ENCODE results near the gene PRKCG.

Gene PRKCG

GRCh38 chr19:53900191-53900860 is 18.3 kb downstream of the PRKCG start:
- FAIRE-seq, result no peak

GRCh38 chr19:53903055-53903680 is 21.2 kb downstream of the PRKCG start:
- no peak for FAIRE-seq

- no peak for FAIRE-seq
These were observed 22.9 kb downstream of the PRKCG start for GRCh38 chr19:53904909-53905308.

GRCh38 chr19:53905787-53906186 is 23.8 kb downstream of the PRKCG start:
- no peak for FAIRE-seq

GRCh38 chr19:53906211-53907192 is 24.5 kb downstream of the PRKCG start:
- no peak for FAIRE-seq

- FAIRE-seq, result no peak
These were observed 25.2 kb downstream of the PRKCG start for GRCh38 chr19:53907193-53907581.

GRCh38 chr19:53907690-53908089 is 25.7 kb downstream of the PRKCG start:
- FAIRE-seq, result no peak

GRCh38 chr19:53908106-53908934 is 26.3 kb downstream of the PRKCG start:
- no peak for FAIRE-seq

GRCh38 chr19:53908935-53909415 is 27.0 kb downstream of the PRKCG start, which contains the start of gene CACNG7:
CACNG7 (plus strand) TSS chr19:53909278; CDS start chr19:53912832, 3,554 bp downstream.
- no peak for FAIRE-seq

GRCh38 chr19:53909471-53910169 is 27.6 kb downstream of the PRKCG start:
- no peak for FAIRE-seq

GRCh38 chr19:53910170-53910518 is 28.1 kb downstream of the PRKCG start:
- no peak for FAIRE-seq

- no peak for FAIRE-seq
These were observed 30.7 kb downstream of the PRKCG start for GRCh38 chr19:53912653-53913052.

GRCh38 chr19:53915000-53915399 is 33.0 kb downstream of the PRKCG start:
- FAIRE-seq, result no peak

GRCh38 chr19:53916004-53916403 is 34.0 kb downstream of the PRKCG start:
- no peak for FAIRE-seq

GRCh38 chr19:53917356-53917755 is 35.4 kb downstream of the PRKCG start:
- no peak for FAIRE-seq

- FAIRE-seq, result no peak
These were observed 45.7 kb downstream of the PRKCG start for GRCh38 chr19:53927739-53928138.

GRCh38 chr19:53936029-53936428 is 54.0 kb downstream of the PRKCG start:
- no peak for FAIRE-seq

- no peak for FAIRE-seq
These were observed 60.2 kb downstream of the PRKCG start for GRCh38 chr19:53942001-53942786.

- no peak for FAIRE-seq
These were observed 62.4 kb downstream of the PRKCG start for GRCh38 chr19:53944416-53944815.

- FAIRE-seq, result no peak
These were observed 62.9 kb downstream of the PRKCG start for GRCh38 chr19:53944933-53945332.

- FAIRE-seq, result no peak
These were observed 63.4 kb downstream of the PRKCG start for GRCh38 chr19:53945441-53945840.

All from A204.1 (cell line).